ENCODE data around the gene NPAS3.

- TF ChIP-seq POLR2A (IDR thresholded peaks at IDR 0.05) (no peak), CTCF (IDR thresholded peaks at IDR 0.05) (no peak)
These were observed 341.2 kb downstream of the NPAS3 start for GRCh38 chr14:33279865-33280264.
